PC-3 (cell line): ENCODE data around the gene LFNG. TPM values are rescaled to one million over a fixed set of nuclear protein-coding genes. Genes with fewer than 3 reads are reported as not detected.

Source experiments
- ATAC-seq: fragments of 200-7000 bp; cut with Tn5 transposase; 2 replicates; pipeline ENCODE4 v1.9.1; 2020; ENCODE audit warnings: mild to moderate bottlenecking, moderate library complexity
- BruUV-seq: library from RNA; stranded (reverse); fragments of 400-500 nt; replicated peaks from 2 replicates; lab custom pipeline; 2021; lab: Mats Ljungman, UMichigan
- CTCF ChIA-PET: fragments of 300-600 bp; sonication (Branson Sonifier 250); formaldehyde crosslinking; loops from one replicate; lab custom pipeline; 2022; ENCODE audit warnings: antibody characterized with exemption; lab: Charles Lee
- POLR2A ChIA-PET: fragments of 300-600 bp; sonication (Branson Sonifier 250); formaldehyde crosslinking; loops from one replicate; lab custom pipeline; 2022; ENCODE audit warnings: antibody characterized with exemption; ENCODE audit not compliant: unreplicated experiment; lab: Charles Lee
- DNase-seq: peaks from one replicate; pipeline ENCODE4 v3.0.0-alpha.2; 2015
- H2AFZ ChIP-seq: fragments of 300-600 bp; sonication (generic); 2 replicates; pipeline ENCODE4 v1.6.0; 2016; ENCODE audit warnings: antibody characterized with exemption, low read length
- H3F3A ChIP-seq: fragments of 300-600 bp; sonication (generic); one replicate; pipeline ENCODE4 v1.6.0; 2017; ENCODE audit warnings: antibody characterized with exemption, low read length, control low read depth, mild to moderate bottlenecking; ENCODE audit not compliant: unreplicated experiment
- H3K27ac ChIP-seq: fragments of 300-600 bp; sonication (generic); 2 replicates; pipeline ENCODE4 v1.5.1; 2016; ENCODE audit warnings: mild to moderate bottlenecking, low read length
- H3K27me3 ChIP-seq: fragments of 300-600 bp; sonication (generic); 2 replicates; pipeline ENCODE4 v1.6.1; 2016; ENCODE audit warnings: low read length, mixed read lengths
- H3K36me3 ChIP-seq: fragments of 300-600 bp; sonication (generic); 2 replicates; pipeline ENCODE4 v1.6.1; 2016; ENCODE audit warnings: low read depth, mixed run types, low read length, mixed read lengths
- H3K4me1 ChIP-seq: fragments of 300-600 bp; sonication (generic); 2 replicates; pipeline ENCODE4 v1.5.1; 2016; ENCODE audit warnings: low read length; ENCODE audit not compliant: insufficient read depth
- H3K4me2 ChIP-seq: fragments of 300-600 bp; sonication (generic); 2 replicates; pipeline ENCODE4 v1.6.0; 2016; ENCODE audit warnings: low read length
- H3K4me3 ChIP-seq: fragments of 300-600 bp; sonication (generic); 2 replicates; pipeline ENCODE4 v1.5.1; 2016; ENCODE audit warnings: mild to moderate bottlenecking, low read length, mixed read lengths
- H3K79me2 ChIP-seq: fragments of 300-600 bp; sonication (generic); 2 replicates; pipeline ENCODE4 v1.6.1; 2017; ENCODE audit warnings: low read length, mixed read lengths
- H3K9ac ChIP-seq: fragments of 300-600 bp; sonication (generic); 2 replicates; pipeline ENCODE4 v1.6.0; 2016; ENCODE audit warnings: mild to moderate bottlenecking, low read length
- H3K9me2 ChIP-seq: fragments of 300-600 bp; sonication (generic); replicated peaks from 2 replicates; pipeline ENCODE4 v1.6.1; 2016; ENCODE audit warnings: mixed run types, low read length, mixed read lengths
- H3K9me3 ChIP-seq: fragments of 300-600 bp; sonication (generic); 2 replicates; pipeline ENCODE4 v1.6.1; 2016; ENCODE audit warnings: low read length, mixed read lengths
- H4K20me1 ChIP-seq: fragments of 300-600 bp; sonication (generic); 2 replicates; pipeline ENCODE4 v1.6.1; 2016; ENCODE audit warnings: low read length, mixed read lengths
- CTCF ChIP-seq: fragments of 300-600 bp; sonication (generic); conservative IDR thresholded peaks from 2 replicates; pipeline ENCODE4 v1.5.1; 2017; ENCODE audit warnings: antibody characterized with exemption, low read depth, mild to moderate bottlenecking, low read length
- EZH2 ChIP-seq: fragments of 300-600 bp; sonication (generic); IDR thresholded peaks from one replicate; pipeline ENCODE4 v1.6.1; 2017; ENCODE audit warnings: antibody characterized with exemption, mild to moderate bottlenecking, low read length; ENCODE audit not compliant: unreplicated experiment
- EZH2phosphoT487 ChIP-seq: fragments of 300-600 bp; sonication (generic); IDR thresholded peaks from 2 replicates; pipeline ENCODE4 v1.6.1; 2018; ENCODE audit warnings: mild to moderate bottlenecking, antibody characterized with exemption, low read length, borderline replicate concordance
- intact Hi-C: fragments of 100-400 bp; cut with micrococcal nuclease; formaldehyde crosslinking; loops from 2 replicates; pipeline ENCODE4 v1.9.0; 2023
- total RNA-seq: library from RNA; depleted of rRNA; stranded (reverse); fragments of >200 nt; gene quantifications from 2 replicates; pipeline ENCODE4 v1.2.3, GENCODE V29; 2014

LFNG gene
- total RNA-seq, 1 experiment from 2014 or later = 7.7 TPM

GRCh38 chr7:2544541-2545188 lies 25.1 kb downstream of the LFNG start:
- Histone ChIP-seq H3K4me2 (no peak overlapping the region), H3K4me1 (no peaks in the 10 kb centered on the region), H3K4me3 (no peak overlapping the region), H3K9me3 (no peaks in the 10 kb centered on the region), H3K27ac (no peak overlapping the region), H3K27me3 (no peaks in the 10 kb centered on the region), H3K9me2 (no peaks in the 10 kb centered on the region), H4K20me1 (no peaks in the 10 kb centered on the region), H3F3A (no peaks in the 10 kb centered on the region), H3K36me3 (peaks cover 10% of the 10 kb centered on the region; the same call in 1 of the 2 replicates), H3K79me2 (no peaks in the 10 kb centered on the region), H2AFZ (no peak overlapping the region), H3K9ac (no peak overlapping the region)
- intact Hi-C loops = no loop called here
- no peak for ATAC-seq
- ChIA-PET POLR2A (no interaction called here), CTCF (no interaction called here)
- TF ChIP-seq EZH2phosphoT487 (no peak), CTCF (no peak), EZH2 (no peak)
- BruUV-seq = no TSS peak
- DNase-seq = no peak

- Histone ChIP-seq H3F3A (no peaks in the 10 kb centered on the region), H4K20me1 (no peaks in the 10 kb centered on the region), H3K9ac (no peak overlapping the region), H3K4me2 (no peak overlapping the region), H3K79me2 (no peaks in the 10 kb centered on the region), H3K36me3 (peaks cover 11% of the 10 kb centered on the region; the same call in 1 of the 2 replicates), H3K9me3 (no peaks in the 10 kb centered on the region), H3K4me3 (no peak overlapping the region), H3K27me3 (no peaks in the 10 kb centered on the region), H3K27ac (no peak overlapping the region), H3K9me2 (no peaks in the 10 kb centered on the region), H3K4me1 (no peaks in the 10 kb centered on the region), H2AFZ (no peak overlapping the region)
- ChIA-PET CTCF (interaction anchor here (0.6 kb wide), 1 partner anchor 77 kb away, joined by 3 read pairs; no protein-coding TSS in a partner anchor), POLR2A (no interaction called here)
- ATAC-seq (no peak), DNase-seq (no peak)
- intact Hi-C loops = no loop called here
- TF ChIP-seq EZH2 = no peak
- TF ChIP-seq CTCF = no peak
- no TSS peak for BruUV-seq
Observed at GRCh38 chr7:2545746-2546425, 26.3 kb downstream of the LFNG start.
